Peyer's patch (tissue), 4 donors: Measurements from ENCODE around the gene EBLN2.

ENCODE experiments used
- CTCF ChIP-seq, 6 experiments: fragments of 450-650 bp in 4 of 6; fragments of 200-600 bp in 2 of 6; sonication (generic) in 1 of 6; IDR thresholded peaks; one replicate each; pipeline ENCODE4 v1.5.1; 2017 to 2019; ENCODE audit warnings: antibody characterized with exemption in 6 of 6, mild to moderate bottlenecking in 3 of 6, moderate library complexity in 1 of 6
- POLR2A ChIP-seq, 2 donors: fragments of 450-650 bp; IDR thresholded peaks; one replicate each; pipeline ENCODE4 v1.5.1; 2017; ENCODE audit warnings: antibody characterized with exemption in 2 of 2, mild to moderate bottlenecking in 2 of 2, moderate library complexity in 2 of 2

- TF ChIP-seq POLR2A (IDR thresholded peaks at IDR 0.05) (no peak), CTCF (IDR thresholded peaks at IDR 0.05) (no peak)
These were observed at the start of gene EBLN2 for GRCh38 chr3:73061416-73061815.
